ENCODE measurements around the gene PDE4D.

DNA sequence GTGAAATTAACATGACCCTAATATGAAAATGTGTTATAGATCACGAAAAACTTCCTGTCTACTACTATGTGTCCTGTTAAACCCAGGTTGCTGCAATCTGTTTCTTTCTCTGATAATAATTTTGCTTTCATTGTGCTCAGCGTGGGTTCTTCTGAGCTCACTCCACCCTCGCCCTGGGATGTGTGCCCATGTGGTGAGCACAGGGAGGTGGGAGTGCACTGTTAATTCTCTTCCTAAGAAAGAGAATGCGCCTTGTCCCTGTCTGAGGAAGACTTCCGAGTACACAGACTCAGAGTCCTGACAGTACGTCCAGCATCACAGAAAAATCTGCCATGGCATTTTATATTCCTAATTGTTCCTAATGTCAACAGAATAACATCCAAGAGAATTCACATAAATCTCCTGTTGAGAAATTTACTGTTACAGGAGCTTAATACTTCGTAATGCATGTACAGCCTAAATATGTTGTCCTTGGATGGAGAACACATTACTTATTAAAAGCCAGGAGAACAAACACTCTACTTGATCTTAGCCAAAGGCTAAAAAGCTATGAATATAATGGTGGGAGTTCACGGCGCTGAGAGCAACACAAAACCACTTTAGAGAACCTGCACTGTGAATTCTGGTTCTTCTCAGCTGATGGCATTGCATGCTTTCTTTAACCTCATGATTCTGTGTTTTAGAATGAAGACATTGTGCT is 102.6 kb downstream of the PDE4D start:
- TF ChIP-seq POLR2A (IDR thresholded peaks at IDR 0.05) (no peak), CTCF (IDR thresholded peaks at IDR 0.05) (no peak)
